GM12875 (cell line): ENCODE measurements around the gene NOL7.

Source experiments
- H3K4me3 ChIP-seq: one replicate; pipeline ENCODE4 v1.5.1; 2011; ENCODE audit warnings: low read depth, low read length, control low read depth
- TF ChIP-seq, protein P1 (sequence below): IDR thresholded peaks from 2 replicates; pipeline ENCODE4 v1.5.1; 2011; ENCODE audit warnings: low read depth, mild to moderate bottlenecking, control low read depth, inconsistent platforms, low read length, moderate library complexity, borderline replicate concordance; ENCODE audit not compliant: insufficient read depth

Gene NOL7

DNA sequence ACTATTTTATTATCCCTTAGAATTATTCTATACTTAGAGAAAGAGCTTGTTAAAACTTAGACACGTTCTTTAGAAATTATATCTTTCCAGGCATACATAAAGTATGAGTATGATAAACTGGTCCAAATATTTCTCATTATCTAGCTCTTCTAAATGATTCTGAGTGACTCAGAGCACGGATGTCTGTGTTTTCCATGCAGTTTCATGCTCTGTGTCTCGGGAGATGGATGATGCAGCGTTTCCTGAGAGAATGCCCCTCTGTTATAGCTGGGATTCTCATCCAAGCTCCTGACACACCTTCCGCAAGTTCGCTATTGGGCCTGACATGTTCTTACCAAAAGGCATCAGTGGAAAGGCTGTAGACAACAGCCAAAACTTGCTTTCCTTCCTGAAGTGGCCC lies 21.4 kb upstream of the NOL7 start:
- TF ChIP-seq, protein P1, sequence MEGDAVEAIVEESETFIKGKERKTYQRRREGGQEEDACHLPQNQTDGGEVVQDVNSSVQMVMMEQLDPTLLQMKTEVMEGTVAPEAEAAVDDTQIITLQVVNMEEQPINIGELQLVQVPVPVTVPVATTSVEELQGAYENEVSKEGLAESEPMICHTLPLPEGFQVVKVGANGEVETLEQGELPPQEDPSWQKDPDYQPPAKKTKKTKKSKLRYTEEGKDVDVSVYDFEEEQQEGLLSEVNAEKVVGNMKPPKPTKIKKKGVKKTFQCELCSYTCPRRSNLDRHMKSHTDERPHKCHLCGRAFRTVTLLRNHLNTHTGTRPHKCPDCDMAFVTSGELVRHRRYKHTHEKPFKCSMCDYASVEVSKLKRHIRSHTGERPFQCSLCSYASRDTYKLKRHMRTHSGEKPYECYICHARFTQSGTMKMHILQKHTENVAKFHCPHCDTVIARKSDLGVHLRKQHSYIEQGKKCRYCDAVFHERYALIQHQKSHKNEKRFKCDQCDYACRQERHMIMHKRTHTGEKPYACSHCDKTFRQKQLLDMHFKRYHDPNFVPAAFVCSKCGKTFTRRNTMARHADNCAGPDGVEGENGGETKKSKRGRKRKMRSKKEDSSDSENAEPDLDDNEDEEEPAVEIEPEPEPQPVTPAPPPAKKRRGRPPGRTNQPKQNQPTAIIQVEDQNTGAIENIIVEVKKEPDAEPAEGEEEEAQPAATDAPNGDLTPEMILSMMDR, result no peak
- H3K4me3 ChIP-seq, result no peak overlapping the region

DNA sequence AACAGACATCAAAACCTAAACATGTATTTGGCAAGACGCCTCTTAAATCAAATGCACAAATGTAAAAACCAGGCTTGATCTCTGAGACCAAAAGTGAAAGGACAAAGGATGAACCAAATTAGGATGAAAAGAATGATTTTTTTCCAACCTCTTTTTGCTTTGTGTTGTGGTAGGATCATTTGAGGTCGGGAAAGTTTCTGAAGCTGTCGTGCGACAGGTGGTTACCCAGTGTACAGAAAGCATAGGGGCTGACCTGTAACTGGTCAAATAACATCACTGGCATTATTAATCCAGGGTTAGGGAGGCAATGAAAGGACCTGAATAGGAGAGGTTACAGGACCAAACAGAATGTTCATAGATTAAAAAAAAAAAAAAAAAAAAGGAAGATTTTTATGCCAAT lies 18.1 kb upstream of the NOL7 start:
- TF ChIP-seq, protein P1, result no peak

DNA sequence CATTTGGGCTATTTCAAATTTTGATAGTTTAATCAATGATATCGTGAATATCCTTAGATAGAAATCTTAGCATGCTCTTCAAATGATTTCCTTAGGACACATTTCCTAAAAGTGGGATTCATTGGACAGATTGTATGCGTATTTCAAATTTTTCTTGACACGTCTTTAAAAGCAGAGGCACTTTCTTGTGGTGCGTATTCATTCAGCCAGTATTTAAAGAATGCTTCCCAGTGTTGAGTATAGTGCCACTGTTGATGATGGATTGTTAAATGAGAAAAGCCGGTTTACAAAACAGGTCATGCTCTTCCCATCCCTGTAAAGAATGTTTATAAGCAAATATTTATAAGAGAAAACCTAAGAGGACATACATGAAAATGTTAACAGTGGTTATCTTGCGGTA lies 15.1 kb upstream of the NOL7 start:
- TF ChIP-seq, protein P1, result no peak
- no peak overlapping the region for H3K4me3 ChIP-seq

More for the DNA sequence above, 18.1 kb upstream of the NOL7 start:
- H3K4me3 ChIP-seq, result no peak overlapping the region

DNA sequence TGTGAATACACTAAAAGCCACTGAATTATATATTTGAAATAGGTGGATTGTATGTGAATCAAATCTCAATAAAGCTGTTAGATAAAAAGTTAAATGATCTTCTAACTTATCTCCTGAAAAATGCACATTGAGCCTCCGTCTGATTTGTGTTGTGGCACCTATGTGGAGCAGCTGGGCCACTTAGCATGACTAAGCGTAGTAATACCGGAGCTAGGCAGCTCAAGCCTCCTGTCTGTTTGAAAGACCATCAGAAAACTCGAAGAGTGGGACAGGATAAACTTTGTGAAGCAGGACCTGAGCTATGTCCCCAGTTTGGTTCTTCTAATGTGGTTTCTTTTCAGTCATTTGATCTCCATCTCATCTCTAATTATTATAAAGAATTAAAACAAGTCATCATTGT lies 11.0 kb upstream of the NOL7 start:
- no peak overlapping the region for H3K4me3 ChIP-seq
- TF ChIP-seq, protein P1, result no peak

DNA sequence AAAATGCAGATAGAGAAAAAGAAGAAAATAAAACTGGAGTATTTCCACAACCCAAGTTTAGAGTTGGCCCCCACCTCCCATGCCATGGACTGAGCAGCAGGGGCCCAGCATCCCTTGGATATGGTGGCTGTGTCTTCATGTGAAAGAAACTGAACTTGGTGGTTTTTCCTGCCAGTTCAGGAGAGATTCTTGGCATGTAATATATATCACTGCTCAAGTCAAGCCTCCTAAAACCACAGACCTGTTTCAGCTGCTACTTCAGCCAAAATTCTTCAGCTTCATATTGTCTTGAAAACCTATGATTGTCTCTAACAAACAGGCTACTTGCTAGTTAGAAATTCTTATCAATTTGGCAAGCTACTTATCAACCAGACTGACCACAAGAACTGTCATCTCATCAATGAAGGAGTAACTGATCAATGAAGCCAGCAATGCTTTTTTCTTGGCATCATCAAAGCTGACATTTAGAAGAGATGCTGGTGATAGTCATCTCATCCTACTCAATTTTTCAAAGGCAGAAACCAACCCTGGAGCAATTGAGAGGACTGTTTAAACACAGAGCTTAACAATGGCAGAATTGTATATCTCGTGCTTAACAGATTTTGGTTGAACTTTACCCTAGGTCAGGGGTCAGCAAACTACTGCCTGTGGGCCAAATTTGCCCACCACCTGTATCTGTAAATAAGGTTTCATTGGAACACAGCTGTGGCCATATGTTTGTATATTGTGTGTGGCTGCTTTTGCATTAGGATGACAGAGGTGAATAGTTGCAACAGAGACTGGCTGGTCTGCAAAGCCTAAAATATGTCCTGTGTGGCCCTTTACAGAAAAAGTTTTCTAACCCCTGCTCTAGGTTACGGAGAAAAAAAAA lies 10.4 kb upstream of the NOL7 start:
- TF ChIP-seq, protein P1, result no peak

DNA sequence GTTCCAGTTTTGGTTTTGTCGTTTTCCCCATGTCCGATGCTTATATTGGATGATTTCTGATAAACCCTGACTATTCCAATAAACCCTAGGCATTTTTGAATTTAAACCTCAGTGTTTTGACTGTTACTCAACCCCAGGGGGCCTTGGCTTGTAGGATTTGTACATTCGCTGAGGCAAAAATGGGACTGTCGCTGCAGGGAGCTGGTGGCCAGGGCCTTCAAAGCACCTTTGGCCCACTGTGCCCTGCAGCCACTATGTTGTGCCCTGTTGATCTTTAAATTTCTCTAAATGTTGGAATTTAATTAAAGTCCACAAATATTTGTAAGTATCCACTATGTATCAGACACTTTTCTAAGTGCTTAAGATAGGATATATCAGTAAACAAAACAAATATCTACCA lies 9.5 kb upstream of the NOL7 start:
- TF ChIP-seq, protein P1, result no peak
- H3K4me3 ChIP-seq, result no peak overlapping the region

More for the DNA sequence above, 10.4 kb upstream of the NOL7 start:
- no peak overlapping the region for H3K4me3 ChIP-seq

DNA sequence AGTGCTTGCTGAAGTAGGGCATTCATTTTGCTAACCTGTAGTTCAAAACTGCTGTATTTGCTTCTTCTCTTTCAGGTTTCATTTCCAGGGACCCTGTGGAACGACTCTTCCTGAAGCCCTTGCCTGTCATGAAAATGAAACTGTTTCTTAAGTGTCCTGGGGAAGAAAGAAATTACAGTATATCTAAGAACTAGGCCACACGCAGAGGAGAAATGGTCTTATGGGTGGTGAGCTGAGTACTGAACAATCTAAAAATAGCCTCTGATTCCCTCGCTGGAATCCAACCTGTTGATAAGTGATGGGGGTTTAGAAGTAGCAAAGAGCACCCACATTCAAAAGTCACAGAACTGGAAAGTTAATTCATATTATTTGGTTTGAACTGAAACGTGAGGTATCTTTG lies 3.4 kb upstream of the NOL7 start:
- TF ChIP-seq, protein P1, result no peak
- no peak overlapping the region for H3K4me3 ChIP-seq
